ENCODE measurements around the gene ARPC4.
"Not testable (repeated sequence)": the region's sequence is repeated elsewhere in the genome, so short reads cannot be mapped to it uniquely, and the experiment has no call there.

Gene ARPC4

GRCh38 chr3:9769426-9770275 is 23.2 kb upstream of the ARPC4 start, which contains the start of gene CAMK1:
Gene CAMK1, minus strand, starts transcription at chr3:9769947. Its CDS starts 2,198 bp downstream, at chr3:9767749.
- in situ Hi-C loops (cut with MboI; ENCODE audit: low sequenced_read_pairs), result no loop called here

- in situ Hi-C loops (cut with MboI; ENCODE audit: low sequenced_read_pairs), result no loop called here
These were observed 22.5 kb upstream of the ARPC4 start for GRCh38 chr3:9770276-9770812.

GRCh38 chr3:9771007-9771406 is 21.9 kb upstream of the ARPC4 start:
- in situ Hi-C loops (cut with MboI; ENCODE audit: low sequenced_read_pairs), result not testable (repeated sequence)

GRCh38 chr3:9776896-9777693 is 15.8 kb upstream of the ARPC4 start:
- in situ Hi-C loops (cut with MboI; ENCODE audit: low sequenced_read_pairs), result no loop called here

GRCh38 chr3:9777694-9778021 is 15.2 kb upstream of the ARPC4 start:
- in situ Hi-C loops (cut with MboI; ENCODE audit: low sequenced_read_pairs), result no loop called here

GRCh38 chr3:9778143-9779074 is 14.5 kb upstream of the ARPC4 start:
- in situ Hi-C loops (cut with MboI; ENCODE audit: low sequenced_read_pairs), result no loop called here

- in situ Hi-C loops (cut with MboI; ENCODE audit: low sequenced_read_pairs), result no loop called here
These were observed 13.7 kb upstream of the ARPC4 start for GRCh38 chr3:9779075-9779593.

- in situ Hi-C loops (cut with MboI; ENCODE audit: low sequenced_read_pairs), result no loop called here
These were observed 13.0 kb upstream of the ARPC4 start for GRCh38 chr3:9779721-9780457.

- in situ Hi-C loops (cut with MboI; ENCODE audit: low sequenced_read_pairs), result no loop called here
These were observed 12.4 kb upstream of the ARPC4 start for GRCh38 chr3:9780458-9780812.

GRCh38 chr3:9780910-9781309 is 12.0 kb upstream of the ARPC4 start:
- in situ Hi-C loops (cut with MboI; ENCODE audit: low sequenced_read_pairs), result no loop called here

GRCh38 chr3:9781551-9781950 is 11.3 kb upstream of the ARPC4 start:
- in situ Hi-C loops (cut with MboI; ENCODE audit: low sequenced_read_pairs), result no loop called here

GRCh38 chr3:9781978-9782603 is 10.8 kb upstream of the ARPC4 start:
- in situ Hi-C loops (cut with MboI; ENCODE audit: low sequenced_read_pairs), result no loop called here

GRCh38 chr3:9782770-9783169 is 10.1 kb upstream of the ARPC4 start:
- in situ Hi-C loops (cut with MboI; ENCODE audit: low sequenced_read_pairs), result no loop called here

- in situ Hi-C loops (cut with MboI; ENCODE audit: low sequenced_read_pairs), result no loop called here
These were observed 8.9 kb upstream of the ARPC4 start for GRCh38 chr3:9783954-9784353.

- in situ Hi-C loops (cut with MboI; ENCODE audit: low sequenced_read_pairs), result no loop called here
These were observed 7.9 kb upstream of the ARPC4 start for GRCh38 chr3:9784965-9785364.

GRCh38 chr3:9785602-9786001 is 7.3 kb upstream of the ARPC4 start:
- in situ Hi-C loops (cut with MboI; ENCODE audit: low sequenced_read_pairs), result no loop called here

GRCh38 chr3:9786209-9786739 is 6.6 kb upstream of the ARPC4 start:
- in situ Hi-C loops (cut with MboI; ENCODE audit: low sequenced_read_pairs), result no loop called here

GRCh38 chr3:9786825-9787669 is 5.8 kb upstream of the ARPC4 start:
- in situ Hi-C loops (cut with MboI; ENCODE audit: low sequenced_read_pairs), result no loop called here
